Activated CD4-positive, alpha-beta T cell treated with anti-CD3 and anti-CD28 coated beads, Interleukin-10, Interleukin-2, amounts not matched to agents 100 ng/mL and 50 ng/mL, durations not matched to agents 16 hours and 8 hours (primary cell): ENCODE results near the gene USP24.

Source experiments
- DNase-seq: peaks from one replicate; pipeline ENCODE4 v3.0.0-alpha.2; 2020

The USP24 gene, protein sequence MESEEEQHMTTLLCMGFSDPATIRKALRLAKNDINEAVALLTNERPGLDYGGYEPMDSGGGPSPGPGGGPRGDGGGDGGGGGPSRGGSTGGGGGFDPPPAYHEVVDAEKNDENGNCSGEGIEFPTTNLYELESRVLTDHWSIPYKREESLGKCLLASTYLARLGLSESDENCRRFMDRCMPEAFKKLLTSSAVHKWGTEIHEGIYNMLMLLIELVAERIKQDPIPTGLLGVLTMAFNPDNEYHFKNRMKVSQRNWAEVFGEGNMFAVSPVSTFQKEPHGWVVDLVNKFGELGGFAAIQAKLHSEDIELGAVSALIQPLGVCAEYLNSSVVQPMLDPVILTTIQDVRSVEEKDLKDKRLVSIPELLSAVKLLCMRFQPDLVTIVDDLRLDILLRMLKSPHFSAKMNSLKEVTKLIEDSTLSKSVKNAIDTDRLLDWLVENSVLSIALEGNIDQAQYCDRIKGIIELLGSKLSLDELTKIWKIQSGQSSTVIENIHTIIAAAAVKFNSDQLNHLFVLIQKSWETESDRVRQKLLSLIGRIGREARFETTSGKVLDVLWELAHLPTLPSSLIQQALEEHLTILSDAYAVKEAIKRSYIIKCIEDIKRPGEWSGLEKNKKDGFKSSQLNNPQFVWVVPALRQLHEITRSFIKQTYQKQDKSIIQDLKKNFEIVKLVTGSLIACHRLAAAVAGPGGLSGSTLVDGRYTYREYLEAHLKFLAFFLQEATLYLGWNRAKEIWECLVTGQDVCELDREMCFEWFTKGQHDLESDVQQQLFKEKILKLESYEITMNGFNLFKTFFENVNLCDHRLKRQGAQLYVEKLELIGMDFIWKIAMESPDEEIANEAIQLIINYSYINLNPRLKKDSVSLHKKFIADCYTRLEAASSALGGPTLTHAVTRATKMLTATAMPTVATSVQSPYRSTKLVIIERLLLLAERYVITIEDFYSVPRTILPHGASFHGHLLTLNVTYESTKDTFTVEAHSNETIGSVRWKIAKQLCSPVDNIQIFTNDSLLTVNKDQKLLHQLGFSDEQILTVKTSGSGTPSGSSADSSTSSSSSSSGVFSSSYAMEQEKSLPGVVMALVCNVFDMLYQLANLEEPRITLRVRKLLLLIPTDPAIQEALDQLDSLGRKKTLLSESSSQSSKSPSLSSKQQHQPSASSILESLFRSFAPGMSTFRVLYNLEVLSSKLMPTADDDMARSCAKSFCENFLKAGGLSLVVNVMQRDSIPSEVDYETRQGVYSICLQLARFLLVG (N-terminal part only)

DNA sequence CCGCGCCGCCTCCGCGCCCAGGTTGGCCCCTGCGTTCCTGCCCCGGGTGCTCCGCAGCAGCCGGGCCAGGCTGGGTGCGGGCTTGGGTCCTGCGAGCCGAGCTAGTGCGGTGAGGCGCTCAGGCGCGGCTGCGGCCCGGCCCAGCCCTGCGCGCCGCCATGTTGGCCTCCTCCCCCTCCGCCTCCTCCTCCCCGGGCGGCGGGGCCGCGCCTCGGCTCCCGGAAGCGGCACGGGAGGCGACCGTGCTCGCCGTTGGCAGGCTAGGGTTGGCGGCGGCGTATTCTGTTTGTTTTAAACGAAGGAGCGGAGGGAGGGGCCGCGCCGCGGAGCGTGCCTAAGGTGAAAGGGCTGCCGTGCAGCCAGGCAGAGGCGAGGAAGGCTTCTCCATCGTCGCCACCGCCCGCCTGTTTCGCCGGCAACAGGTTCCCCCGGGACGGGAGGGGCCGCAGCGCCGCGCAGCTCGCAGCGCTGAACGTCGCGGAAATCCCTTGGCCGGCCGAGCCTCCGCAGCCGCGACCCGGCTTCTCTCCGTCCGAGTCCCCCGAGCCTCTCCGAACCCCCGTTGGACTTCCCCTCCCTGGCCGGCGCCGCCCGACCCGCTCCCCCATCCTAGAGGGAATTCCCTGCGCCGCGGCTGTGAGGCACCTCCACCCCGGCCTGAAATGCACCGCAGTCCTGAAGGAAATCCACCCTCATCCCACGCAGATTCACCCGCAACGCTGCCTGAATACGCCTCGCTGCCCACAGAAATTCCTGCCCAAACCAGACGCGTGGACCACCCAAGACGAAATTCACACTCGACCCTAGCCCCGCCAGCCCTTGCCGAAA, at the start of gene USP24:
TSS of gene USP24 (minus strand) at position 171 of the 828 bp plus-strand sequence. CDS start 251 bp downstream, outside the sequence.
- DNase-seq = peak; percentile 87

GRCh38 chr1:55262822-55263221, 47.7 kb upstream of the USP24 start:
- no peak for DNase-seq

- DNase-seq = no peak
Observed at GRCh38 chr1:55259911-55260609, 44.9 kb upstream of the USP24 start.

DNA sequence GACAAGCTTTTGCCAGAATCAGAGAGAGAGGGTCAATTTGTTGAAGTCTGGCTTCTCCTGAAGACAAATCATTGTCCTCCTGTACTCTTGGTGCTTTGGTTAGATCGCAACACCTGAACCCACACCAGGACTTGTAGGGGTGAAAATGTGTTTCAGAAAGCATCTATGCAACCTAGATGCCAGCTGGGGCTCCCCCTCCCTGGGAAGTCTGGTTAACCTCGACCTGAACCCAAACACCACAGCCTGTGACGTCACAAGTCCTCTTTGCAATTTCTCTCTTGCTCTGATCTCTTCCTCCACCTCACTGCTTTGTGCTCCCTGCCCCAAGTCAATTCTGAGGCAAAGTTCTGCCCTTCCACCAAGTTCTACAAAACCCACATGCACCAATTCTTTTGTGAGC, 42.8 kb upstream of the USP24 start:
- peak; percentile 59 for DNase-seq

- DNase-seq = no peak
Observed at GRCh38 chr1:55255901-55256300, 40.7 kb upstream of the USP24 start.

DNA sequence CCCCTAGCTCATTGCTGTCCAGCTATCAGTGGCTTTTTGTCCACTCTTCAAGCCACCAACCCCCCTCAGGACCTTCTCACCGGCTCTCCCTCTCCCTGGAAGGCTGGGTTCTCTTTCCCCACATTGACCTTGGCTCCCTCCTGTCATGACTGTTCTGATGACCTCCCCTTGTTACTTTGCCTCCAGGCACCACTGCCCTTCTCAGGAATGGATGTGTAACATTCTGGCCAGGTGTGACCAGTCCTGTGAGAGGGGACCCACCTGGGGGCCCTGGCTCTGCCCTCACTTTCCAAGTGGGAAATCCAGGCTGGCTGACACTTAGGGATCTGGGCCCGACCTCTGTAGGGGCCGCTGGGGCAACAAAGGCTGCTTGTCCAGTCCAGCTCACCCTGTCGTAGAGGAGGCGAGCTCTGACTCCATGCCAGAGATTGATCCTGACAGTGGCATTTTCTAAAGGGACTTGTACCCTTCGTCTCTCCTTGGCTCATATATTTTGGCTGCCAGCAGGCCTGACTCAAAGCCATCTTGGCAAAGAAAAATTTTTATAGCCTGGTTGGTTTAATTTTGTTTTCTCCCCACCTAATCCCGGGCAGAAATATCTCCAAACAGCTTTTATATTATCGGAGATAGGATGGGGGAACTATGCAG, 37.9 kb upstream of the USP24 start:
- DNase-seq = no peak

DNA sequence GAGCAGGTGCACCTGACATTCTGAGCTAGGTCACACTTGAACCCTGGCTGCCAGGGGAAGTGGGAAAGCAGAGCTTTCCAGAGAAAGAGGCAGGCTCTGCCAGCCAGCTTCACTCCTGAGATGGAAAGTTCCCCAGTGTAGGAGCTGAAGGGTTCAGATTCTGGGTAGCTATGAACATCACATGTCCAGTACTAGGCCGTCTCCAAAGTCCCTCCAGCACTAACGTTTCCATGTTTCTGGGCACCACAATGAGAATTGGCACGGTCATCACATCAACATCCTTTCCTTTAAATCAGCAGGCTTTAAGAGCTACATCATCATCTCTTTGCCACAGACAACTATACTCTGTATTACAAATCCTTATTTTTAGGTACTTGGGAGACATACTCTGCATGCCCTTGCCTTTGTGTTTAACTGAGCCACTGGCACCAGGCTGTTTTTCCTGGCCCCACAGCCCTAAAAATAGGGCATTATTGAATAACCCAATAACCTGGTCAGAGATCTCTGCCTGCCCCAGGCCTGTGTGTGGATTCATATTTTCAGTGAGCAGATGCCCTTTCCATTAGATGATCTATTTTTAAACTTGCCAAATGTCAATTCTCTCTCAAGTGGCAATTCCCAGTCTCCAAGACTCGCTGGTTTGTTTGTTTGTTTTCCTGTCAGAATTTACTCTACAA, 35.4 kb upstream of the USP24 start:
- no peak for DNase-seq

- DNase-seq = no peak
Observed at GRCh38 chr1:55249646-55250398, 34.7 kb upstream of the USP24 start.

- no peak for DNase-seq
Observed at GRCh38 chr1:55246896-55247295, 31.7 kb upstream of the USP24 start.

DNA sequence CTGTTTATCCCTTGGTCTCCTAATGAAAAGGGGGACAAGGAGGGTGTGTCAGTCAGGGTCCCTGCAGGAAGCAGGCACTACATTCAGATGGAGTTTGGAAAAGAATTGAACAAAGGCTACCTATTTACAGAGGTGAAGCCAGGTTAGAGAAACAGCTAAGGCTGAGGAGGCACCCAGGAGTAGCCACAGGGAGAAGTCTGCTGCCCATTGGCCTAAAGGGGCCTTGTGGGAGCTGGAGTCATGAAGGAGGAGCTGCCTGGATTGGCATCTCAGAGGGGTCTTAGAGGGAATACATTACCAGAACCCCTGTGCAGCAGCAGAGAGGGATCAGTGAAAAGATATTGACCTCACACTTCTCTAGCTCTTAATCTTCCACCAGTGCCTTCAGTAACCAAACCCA, 31.2 kb upstream of the USP24 start:
- no peak for DNase-seq

DNA sequence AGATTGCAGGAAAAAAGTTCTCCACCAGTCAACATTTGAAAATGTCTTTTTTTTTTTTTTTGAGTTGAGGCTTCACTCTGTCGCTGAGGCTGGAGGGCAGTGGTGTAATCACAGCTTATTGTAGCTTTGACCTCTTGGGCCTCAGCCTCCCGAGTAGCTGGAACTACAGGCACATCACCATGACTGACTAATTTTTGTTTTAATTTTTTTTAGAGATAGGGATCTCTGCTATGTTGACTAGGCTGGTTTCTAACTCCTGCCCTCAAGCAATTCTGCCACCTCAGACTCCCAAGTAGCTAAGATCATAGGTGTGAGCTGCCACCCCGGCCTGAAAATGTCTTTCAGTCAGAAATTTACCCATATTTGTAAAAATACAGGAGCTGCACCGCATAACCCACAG, 30.6 kb upstream of the USP24 start:
- no peak for DNase-seq

DNA sequence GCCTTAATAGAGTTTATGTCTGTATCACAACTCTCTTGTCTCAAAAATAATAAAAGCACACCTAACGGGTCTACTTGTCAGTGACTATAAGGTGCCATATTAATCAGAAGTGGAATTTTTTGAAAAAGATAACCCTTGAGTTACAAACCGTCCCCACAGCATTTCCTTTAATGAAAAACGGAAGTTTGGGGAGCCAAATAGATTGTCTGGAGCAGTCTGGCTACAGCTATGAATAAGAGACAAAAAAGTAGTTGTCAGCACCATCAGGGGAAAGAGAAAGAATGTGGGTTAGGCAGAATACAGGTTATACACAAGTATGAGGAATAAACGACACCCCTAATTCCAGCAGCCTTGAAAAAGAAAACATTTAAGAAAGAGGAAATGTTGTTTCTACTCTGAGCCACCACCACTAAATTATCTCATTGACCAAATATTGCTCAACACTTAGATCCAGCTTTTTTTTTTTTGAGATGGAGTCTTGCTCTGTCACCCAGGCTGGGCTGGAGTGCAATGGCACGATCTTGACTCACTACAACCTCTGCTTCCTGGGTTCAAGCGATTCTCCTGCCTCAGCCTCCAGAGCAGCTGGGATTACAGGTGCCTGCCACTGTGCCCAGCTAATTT, 29.4 kb upstream of the USP24 start:
- no peak for DNase-seq

- DNase-seq = no peak
Observed at GRCh38 chr1:55243655-55244054, 28.5 kb upstream of the USP24 start.

DNA sequence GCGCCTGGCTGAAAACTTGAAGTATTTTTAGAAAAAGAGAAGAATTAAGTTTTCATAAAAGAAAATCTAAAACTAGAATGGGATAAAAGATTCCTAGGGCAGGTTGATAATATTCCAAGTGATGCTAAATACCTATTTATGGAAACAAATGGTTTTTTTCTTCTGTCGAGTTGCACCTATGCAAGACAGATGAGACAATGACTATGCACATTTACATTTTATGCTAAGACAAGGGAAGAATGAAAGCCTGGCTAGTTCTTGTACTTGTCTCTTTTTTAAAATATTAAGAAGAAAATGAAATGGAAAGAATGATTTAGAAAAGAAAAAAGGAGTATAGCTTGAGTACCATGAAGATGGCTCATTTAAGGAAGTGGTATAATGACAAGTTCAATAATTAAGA, 24.4 kb upstream of the USP24 start:
- DNase-seq = no peak

DNA sequence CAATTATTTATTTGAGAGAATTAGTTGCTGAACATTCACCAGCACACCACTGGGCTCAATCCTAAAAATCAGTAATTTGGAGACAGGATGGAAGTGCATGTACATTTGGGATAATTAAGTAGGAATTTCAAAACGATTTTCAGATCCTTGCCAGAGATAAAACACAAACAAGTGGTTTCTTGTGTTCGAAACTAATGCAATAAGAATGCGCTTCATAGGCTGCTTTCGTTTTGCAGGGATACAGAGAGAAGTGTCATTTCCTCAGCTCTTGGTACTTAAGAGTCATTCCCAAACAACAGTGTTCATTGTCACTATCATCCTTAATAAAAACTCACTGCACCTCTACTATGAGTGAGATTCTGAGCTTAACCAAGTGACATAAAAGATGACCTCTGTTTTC, 20.6 kb upstream of the USP24 start:
- DNase-seq = peak; percentile 23

DNA sequence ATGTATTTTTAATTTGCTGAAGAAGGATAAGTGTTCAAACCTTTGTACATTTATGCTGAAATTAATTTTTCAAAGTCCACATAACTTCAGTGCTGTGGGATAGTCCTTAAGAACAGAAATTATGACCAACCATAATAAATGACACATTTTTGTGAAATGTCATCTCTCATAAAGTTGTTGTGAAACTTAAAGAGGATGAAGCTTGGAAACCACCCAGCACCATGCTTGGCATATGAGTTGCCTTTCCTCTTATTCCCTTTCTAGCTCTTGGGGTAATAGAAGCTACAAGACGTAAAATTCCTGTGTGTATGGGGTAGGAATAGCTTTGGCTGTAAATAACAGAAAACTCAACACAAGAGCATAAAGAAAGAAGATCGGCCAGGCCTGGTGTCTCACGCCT, 18.9 kb upstream of the USP24 start:
- no peak for DNase-seq

DNA sequence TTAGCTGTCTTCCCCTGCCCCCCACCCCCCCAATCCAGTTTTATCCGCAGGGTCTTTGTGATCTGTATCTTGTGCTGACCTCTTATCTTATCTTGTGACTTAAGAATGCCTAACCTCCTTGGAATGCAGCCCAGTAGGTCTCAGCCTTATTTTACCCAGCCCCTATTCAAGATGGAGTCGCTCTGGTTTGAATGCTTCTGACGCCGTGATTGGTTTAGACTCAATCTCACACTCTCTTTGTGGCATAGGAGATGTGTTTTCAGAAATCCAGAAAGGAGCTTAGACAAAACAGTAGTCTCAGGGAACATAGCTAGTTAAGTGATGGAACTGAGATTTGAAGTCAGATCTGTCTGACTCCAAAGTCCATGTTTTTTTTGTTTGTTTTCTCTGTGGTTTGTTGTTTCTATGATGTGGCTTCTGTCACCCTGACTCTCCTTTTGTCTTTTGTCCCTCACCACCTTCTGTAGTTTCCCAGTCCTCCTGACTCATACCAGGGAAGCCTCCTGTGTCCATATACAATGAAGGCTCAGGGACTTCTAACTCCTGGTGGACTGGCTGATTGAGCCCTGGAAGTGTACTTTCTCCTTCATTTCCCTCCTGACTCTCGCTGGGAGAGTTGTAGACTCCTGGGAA, 18.1 kb upstream of the USP24 start:
- no peak for DNase-seq

DNA sequence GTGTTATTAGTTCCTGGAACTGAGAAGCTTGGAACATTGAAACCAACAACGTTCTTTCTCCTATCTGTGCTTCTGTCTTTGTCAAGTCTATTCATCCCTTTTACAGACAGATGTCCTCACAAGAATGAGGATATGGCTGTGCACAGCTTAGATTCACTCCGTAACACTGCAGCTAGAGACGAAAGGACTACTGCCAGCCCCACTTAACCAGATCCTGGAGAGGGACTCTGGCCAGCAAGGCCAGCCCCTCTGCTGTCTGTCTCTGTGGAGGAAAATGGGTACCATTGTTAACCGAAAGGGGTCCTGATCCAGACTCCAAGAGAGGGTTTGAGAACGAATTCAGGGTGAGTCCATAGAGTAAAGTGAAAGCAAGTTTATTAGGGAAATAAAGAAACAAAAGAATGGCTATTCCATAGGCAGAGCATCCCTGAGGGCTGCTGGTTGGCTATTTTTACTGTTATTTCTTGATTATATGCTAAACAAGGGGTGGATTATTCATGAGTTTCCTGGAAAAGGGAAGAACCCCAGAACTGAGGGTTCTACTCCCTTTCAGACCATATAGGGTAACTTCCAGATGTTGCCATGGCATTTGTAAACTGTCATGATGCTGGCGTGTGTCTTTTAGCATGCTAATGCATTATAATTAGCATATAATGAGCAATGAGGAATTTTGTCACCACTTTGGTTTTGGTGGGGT, 17.4 kb upstream of the USP24 start:
- no peak for DNase-seq
